Kidney tubule cell (primary cell): Measurements from ENCODE around the gene ALKAL2.

Experiments
- DNase-seq: peaks from one replicate; pipeline ENCODE4 v3.0.0-alpha.2; 2018; ENCODE audit warnings: low spot score

Gene ALKAL2

DNA sequence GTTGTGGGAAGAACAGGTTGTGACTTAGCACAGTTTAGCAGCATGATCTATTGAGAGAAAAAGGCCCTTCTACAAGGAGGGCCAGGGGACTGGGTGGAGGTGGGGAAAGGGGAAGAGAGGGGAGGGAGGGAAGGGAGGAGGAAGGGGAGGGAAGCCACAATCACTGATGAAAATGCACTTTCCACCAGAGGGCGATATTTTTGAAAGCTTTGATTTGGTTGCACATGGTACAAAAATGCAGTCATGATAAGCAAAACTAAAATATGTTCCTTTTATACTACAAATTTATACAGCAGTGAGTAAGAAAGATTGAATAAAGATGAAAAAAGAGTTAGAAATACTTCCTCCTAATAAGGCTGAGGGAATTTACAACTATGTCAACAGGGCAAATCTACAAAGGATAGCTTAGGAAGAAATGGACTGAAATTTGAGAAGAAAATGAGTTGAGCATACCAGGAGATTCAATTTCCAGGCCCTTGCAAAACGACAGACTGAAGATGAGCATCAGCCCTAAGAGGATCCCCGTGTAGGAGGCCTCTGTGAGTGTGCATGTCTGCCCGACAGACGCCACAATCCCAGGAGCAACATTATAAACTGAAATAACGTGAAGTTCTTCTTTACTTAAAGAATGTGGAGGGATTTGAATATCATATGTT is 41.3 kb downstream of the ALKAL2 start:
- DNase-seq: peak; percentile 55

DNA sequence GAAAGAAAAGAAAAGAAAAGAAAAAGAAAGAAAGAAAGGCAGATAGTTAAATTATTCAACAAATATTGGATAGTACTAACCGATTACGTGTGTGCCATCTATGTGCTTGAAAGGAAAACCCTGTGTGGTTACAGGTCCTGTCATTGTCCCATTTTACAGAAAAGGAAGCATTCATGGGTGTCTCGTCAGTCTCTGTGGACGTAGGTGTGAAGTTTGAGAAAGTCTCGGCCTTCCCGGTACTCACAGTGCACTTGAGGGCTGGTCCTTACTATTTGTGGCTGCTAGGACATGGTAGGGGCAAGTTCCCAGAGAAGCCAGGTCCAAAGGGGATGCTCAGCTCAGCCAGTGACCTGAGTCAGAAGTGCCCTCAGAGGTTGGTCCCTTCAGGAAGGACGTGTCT is 43.3 kb downstream of the ALKAL2 start:
- DNase-seq: no peak

DNA sequence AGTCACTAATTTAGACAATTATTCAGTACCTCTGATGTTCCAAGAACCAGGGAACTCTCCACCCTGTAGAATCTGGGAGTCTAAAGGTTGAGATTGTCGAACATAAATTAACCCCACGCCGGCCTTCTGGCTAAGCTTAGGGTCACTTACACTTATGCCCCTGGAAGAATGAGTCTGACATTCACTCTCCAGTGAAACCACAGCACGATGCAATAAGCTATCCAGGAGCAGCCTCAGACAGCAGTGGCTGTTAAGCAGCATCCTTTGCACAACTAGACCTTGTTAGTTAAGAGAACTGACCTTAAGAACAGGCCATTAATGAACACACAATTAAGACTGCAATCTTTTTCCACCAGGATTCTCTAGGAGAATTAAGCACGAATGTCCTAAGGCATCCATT is 49.0 kb downstream of the ALKAL2 start:
- no peak for DNase-seq

DNA sequence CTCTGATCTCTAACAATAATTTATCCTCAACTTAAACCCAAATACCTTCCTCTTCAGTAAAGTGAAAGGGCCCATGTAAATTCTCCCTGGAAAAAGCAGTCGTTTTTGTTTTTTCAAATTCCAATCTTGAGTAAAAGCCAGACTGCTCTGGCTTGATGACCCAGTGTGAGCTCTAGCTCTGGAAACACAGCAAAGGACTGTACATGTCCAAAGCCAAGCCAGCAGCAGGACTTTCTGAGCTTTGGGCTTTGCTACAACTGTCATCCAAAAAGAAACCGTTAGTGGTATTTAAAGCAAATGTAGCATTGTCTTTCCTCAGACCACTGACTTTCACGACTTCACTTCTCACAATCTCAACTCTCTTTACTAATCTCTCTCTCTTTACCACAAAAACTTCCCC is 49.5 kb downstream of the ALKAL2 start:
- DNase-seq: no peak

DNA sequence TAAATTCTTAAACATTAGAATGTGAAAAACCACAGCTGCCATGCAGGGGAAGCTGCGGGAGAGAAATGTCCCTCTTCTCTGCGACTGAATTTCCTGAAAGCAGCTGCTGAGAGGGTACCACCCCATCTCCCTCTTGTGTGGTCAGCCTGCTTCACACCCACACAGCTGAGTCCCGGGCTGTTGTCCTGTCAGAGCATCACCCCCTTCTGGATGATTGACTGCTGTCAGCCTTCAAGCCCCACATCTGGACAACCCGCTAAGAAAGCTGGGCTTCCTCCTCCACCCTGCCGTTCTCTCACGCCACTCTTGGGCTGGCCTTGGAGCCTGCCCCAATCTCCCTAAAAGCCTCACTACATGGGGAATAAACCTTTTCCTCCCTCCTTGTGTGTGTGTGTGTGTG is 50.0 kb downstream of the ALKAL2 start:
- no peak for DNase-seq

DNA sequence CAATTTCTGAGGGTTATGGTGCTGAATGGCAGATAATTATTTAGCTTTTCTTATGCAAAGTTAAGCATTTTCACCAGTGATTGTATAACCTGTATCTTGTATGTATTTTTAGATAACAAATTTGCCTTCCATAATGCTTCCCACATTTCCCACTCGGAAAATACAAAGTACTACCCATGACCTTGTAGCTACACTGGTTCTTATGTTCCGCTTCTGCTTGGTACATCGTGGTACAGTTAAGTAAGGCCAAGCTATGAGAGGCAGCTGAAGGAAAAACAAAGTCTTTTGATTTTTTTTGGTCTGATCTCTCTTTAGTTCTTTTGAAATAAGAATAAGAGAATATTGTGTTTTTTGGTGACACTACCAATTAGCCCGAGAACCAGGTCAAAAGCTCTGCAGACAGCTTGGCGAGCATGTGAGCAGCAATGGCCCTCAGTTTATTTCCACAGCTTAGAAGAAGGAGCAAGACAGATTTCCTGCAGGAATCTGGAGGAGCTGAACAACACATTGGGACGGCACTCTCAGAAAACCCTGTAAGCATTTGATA is 50.8 kb downstream of the ALKAL2 start:
- no peak for DNase-seq

DNA sequence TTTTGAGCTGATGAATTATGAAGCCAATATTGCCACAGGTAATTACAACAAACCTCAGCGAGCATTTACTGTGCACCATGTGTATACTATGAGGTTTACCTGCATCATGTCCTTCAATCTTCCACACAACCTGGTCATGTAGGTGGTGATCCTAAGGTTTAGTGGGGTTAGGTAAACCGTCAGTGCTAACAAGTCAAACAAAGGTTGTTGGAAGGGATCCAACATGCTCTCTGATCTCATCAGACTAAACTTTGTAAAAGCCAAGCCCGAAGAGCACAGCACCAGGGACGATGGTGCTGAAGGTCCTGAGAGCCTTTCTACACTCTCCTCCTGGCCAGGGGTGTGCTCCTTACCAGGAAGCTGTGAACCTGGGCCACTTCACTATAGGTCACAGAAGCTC is 53.5 kb downstream of the ALKAL2 start:
- no peak for DNase-seq

DNA sequence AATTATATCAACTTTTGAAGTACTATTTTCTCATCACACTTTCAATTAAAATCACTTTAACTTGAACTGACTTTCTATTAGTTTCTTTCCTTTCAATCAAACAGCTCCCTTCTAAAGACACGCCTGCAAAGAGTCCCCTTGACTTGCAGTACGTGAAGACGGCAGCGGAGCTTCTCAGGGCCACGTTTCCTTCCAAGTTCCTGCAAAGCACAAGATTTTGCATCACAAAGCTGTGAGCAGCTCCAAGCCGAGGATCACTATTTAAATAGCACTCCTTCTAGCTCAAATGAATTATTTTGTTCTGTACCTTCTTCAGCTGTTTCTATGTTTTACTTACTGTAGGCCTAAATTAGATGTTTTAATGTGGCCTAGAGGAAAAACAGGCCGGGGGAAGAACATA is 54.9 kb downstream of the ALKAL2 start:
- no peak for DNase-seq

DNA sequence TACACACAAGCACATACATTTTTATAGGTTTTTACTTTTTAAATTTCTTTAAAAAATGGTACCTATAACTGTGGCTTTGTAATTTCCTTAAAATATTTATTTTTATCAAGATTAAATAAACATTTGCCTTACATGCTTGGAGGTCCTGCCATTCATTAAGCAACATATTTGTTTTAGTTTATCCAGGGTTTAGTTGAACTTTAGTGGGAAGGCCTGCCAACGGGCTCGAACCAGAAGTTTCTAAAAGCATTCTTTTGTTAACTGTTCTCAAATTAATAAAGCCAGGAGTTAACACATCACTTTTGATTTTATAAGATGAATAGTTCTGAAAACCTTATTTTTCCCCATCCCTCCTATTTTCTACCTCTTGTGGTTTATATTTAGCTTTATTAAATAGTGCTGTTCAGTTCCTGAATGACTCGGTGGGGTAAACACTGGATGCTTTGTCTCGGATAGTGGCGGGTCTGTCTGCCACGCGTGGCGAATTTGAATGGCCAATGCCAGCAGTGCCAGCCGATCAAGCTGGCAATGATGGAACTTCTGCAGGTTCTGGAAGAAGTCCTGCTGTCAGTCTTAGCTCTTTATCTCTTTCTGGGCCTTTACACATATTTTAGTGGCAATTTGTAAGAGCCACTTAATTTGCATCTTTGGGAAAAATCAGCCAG is 56.2 kb downstream of the ALKAL2 start:
- no peak for DNase-seq
